Activated CD8-positive, alpha-beta T cell treated with anti-CD3 and anti-CD28 coated beads for 36 hours (primary cell): ENCODE results near the gene RYR1. TPM values are rescaled to one million over a fixed set of nuclear protein-coding genes. Genes with fewer than 3 reads are reported as not detected.

ENCODE experiments used
- ATAC-seq: fragments of 200-7000 bp; cut with Tn5 transposase; one replicate; pipeline ENCODE4 v1.10.0; 2021; ENCODE audit warnings: mild to moderate bottlenecking, moderate library complexity
- CTCF ChIA-PET: fragments of 350-600 bp; sonication (Branson Sonifier 250); formaldehyde crosslinking; loops from one replicate; lab custom pipeline; 2021; ENCODE audit warnings: antibody characterized with exemption; lab: Charles Lee
- POLR2A ChIA-PET: fragments of 350-600 bp; sonication (Branson Sonifier 250); formaldehyde crosslinking; loops from one replicate; lab custom pipeline; 2021; ENCODE audit warnings: antibody characterized with exemption; lab: Charles Lee
- DNase-seq: peaks from one replicate; pipeline ENCODE4 v3.0.0-alpha.2; 2020
- H3K27ac Mint-ChIP-seq: one replicate; pipeline ENCODE4 v1.8.0; 2021; ENCODE audit warnings: mild to moderate bottlenecking, mixed read lengths
- H3K27me3 Mint-ChIP-seq: one replicate; pipeline ENCODE4 v1.8.0; 2021; ENCODE audit warnings: mixed read lengths
- H3K36me3 Mint-ChIP-seq: one replicate; pipeline ENCODE4 v1.8.0; 2021; ENCODE audit warnings: low read depth, mixed read lengths
- H3K4me1 Mint-ChIP-seq: one replicate; pipeline ENCODE4 v1.8.0; 2021; ENCODE audit warnings: low read depth, mixed read lengths
- H3K4me3 Mint-ChIP-seq: one replicate; pipeline ENCODE4 v1.8.0; 2021; ENCODE audit warnings: mild to moderate bottlenecking, moderate library complexity, mixed read lengths
- H3K9me3 Mint-ChIP-seq: one replicate; pipeline ENCODE4 v1.8.0; 2021; ENCODE audit warnings: mixed read lengths
- CTCF ChIP-seq: fragments of 200-600 bp; IDR thresholded peaks from one replicate; pipeline ENCODE4 v1.8.0; 2022; ENCODE audit warnings: antibody characterized with exemption, mild to moderate bottlenecking
- intact Hi-C: fragments of 100-400 bp; cut with micrococcal nuclease; formaldehyde crosslinking; loops from one replicate; pipeline ENCODE4 v1.10.0; 2022
- total RNA-seq, 2 experiments: library from RNA; stranded (reverse); gene quantifications; one replicate each; pipeline ENCODE4 v1.2.3, GENCODE V29; 2021

RYR1 gene
- total RNA-seq, 2 experiments from 2014 or later, result 0.63 to 1.2 TPM

GRCh38 chr19:38634757-38635482, 201.4 kb downstream of the RYR1 start:
- Mint-ChIP-seq H3K36me3 (peaks cover 39% of the 10 kb centered on the region), H3K4me3 (no peak overlapping the region), H3K27me3 (no peaks in the 10 kb centered on the region), H3K9me3 (no peaks in the 10 kb centered on the region), H3K4me1 (peaks cover 33% of the 10 kb centered on the region), H3K27ac (peak overlapping the region; percentile 76)
- POLR2A ChIA-PET, result interaction anchor here (0.6 to 1.7 kb wide), 5 partner anchors 14 to 297 kb away, joined by 3 to 4 read pairs (median 3); partner anchors contain the start of gene MAP4K1
- peak; percentile 95 for TF ChIP-seq CTCF
- CTCF ChIA-PET, result interaction anchor here (0.6 to 5.5 kb wide), 41 partner anchors 8 to 718 kb away, joined by 3 to 60 read pairs (median 4); partner anchors contain the start of genes ACTN4, EIF3K, FAM98C and GGN
- no peak for ATAC-seq
- intact Hi-C loops, result loop anchor here (10.0 kb wide), 1 partner anchor 230 kb away; the partner anchor contains the start of gene FAM98C
- DNase-seq, result peak; percentile 80

GRCh38 chr19:38635483-38636399, 202.2 kb downstream of the RYR1 start:
- ChIA-PET POLR2A (interaction anchor here (0.6 to 1.7 kb wide), 5 partner anchors 15 to 296 kb away, joined by 3 to 4 read pairs (median 3); partner anchors contain the start of gene MAP4K1), CTCF (interaction anchor here (0.8 to 5.5 kb wide), 24 partner anchors 8 to 295 kb away, joined by 3 to 60 read pairs (median 6); partner anchors contain the start of genes ACTN4, EIF3K, FAM98C and MAP4K1)
- no peak overlapping the region for H3K4me3 Mint-ChIP-seq
- H3K27ac Mint-ChIP-seq, result peak overlapping the region; percentile 92
- intact Hi-C loops, result loop anchor here (10.0 kb wide), 1 partner anchor 231 kb away; the partner anchor contains the start of gene FAM98C
- no peak for ATAC-seq
- DNase-seq, result no peak
- H3K27me3 Mint-ChIP-seq, result no peaks in the 10 kb centered on the region
- TF ChIP-seq CTCF, result no peak
- peaks cover 37% of the 10 kb centered on the region for H3K36me3 Mint-ChIP-seq
- H3K9me3 Mint-ChIP-seq, result no peaks in the 10 kb centered on the region
- H3K4me1 Mint-ChIP-seq, result peaks cover 33% of the 10 kb centered on the region

Other genes starting within 250 kb of the RYR1 start
- gene DPF1, start 209.5 kb upstream of the RYR1 start, total RNA-seq, result 1 to 10 TPM in 1 of 2 experiments, under 1 TPM in 1; 0.47 to 1.0 TPM
- gene PPP1R14A, start 177.3 kb upstream of the RYR1 start, total RNA-seq, result 1 to 10 TPM in 1 of 2 experiments, under 1 TPM in 1; 0.60 to 1.5 TPM
- 10 to 100 TPM; 56.2 to 68.4 TPM for gene SPINT2, start 169.1 kb upstream of the RYR1 start, total RNA-seq
- gene C19orf33, start 129.4 kb upstream of the RYR1 start, total RNA-seq, result not detected
- 10 to 100 TPM; 75.6 to 79.0 TPM for gene YIF1B, start 117.7 kb upstream of the RYR1 start, total RNA-seq
- gene KCNK6, start 113.8 kb upstream of the RYR1 start, total RNA-seq, result 10 to 100 TPM; 10.3 to 11.9 TPM
- gene CATSPERG, start 97.9 kb upstream of the RYR1 start, total RNA-seq, result 1 to 10 TPM; 3.4 to 5.8 TPM
- 100 to 1,000 TPM; 178 to 191 TPM for gene PSMD8, start 59.1 kb upstream of the RYR1 start, total RNA-seq
- gene GGN, start 45.7 kb upstream of the RYR1 start, total RNA-seq, result not detected
- 1 to 10 TPM in 1 of 2 experiments, under 1 TPM in 1; 0.69 to 1.5 TPM for gene SPRED3, start 45.0 kb upstream of the RYR1 start, total RNA-seq
- gene FAM98C, start 30.6 kb upstream of the RYR1 start, total RNA-seq, result 10 to 100 TPM; 11.7 to 12.5 TPM
- gene RASGRP4, start 7.5 kb upstream of the RYR1 start, total RNA-seq, result 1 to 10 TPM; 1.4 to 1.8 TPM
- gene MAP4K1, start 184.3 kb downstream of the RYR1 start, total RNA-seq, result 100 to 1,000 TPM; 166 to 174 TPM
- gene EIF3K, start 185.5 kb downstream of the RYR1 start, total RNA-seq, result 100 to 1,000 TPM; 306 to 308 TPM
- 100 to 1,000 TPM; 183 to 189 TPM for gene ACTN4, start 214.0 kb downstream of the RYR1 start, total RNA-seq